ENCODE data around the gene TNFAIP8L1.

The TNFAIP8L1 gene

DNA sequence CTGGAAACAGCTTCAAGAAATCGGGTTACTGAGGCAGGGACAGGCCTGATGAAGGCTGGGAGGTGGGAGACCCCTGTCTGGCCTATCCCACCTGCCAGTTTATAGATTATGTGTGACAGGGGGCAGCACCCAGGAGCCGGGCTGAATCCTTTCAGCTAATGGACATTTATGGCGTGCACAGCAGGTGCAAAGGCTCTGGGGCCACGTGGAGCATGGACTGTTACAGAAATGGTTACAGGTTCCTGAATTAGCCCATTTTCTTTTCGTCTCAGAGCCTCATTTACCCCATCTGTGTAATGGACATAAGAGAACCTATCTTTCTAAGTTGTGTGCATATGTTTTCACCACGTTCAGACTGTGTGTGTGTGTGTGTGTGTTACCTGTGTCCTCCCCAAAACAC, 34.4 kb upstream of the TNFAIP8L1 start:
- TF ChIP-seq POLR2A (IDR thresholded peaks at IDR 0.05; ENCODE audit: extremely low read depth, insufficient read length) (no peak), MYC (IDR thresholded peaks at IDR 0.05; ENCODE audit: low read depth, low read length) (no peak), MAX (IDR thresholded peaks at IDR 0.05; ENCODE audit: low read depth, low read length) (no peak)
- TF ChIP-seq, protein P1, sequence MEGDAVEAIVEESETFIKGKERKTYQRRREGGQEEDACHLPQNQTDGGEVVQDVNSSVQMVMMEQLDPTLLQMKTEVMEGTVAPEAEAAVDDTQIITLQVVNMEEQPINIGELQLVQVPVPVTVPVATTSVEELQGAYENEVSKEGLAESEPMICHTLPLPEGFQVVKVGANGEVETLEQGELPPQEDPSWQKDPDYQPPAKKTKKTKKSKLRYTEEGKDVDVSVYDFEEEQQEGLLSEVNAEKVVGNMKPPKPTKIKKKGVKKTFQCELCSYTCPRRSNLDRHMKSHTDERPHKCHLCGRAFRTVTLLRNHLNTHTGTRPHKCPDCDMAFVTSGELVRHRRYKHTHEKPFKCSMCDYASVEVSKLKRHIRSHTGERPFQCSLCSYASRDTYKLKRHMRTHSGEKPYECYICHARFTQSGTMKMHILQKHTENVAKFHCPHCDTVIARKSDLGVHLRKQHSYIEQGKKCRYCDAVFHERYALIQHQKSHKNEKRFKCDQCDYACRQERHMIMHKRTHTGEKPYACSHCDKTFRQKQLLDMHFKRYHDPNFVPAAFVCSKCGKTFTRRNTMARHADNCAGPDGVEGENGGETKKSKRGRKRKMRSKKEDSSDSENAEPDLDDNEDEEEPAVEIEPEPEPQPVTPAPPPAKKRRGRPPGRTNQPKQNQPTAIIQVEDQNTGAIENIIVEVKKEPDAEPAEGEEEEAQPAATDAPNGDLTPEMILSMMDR (IDR thresholded peaks at IDR 0.05; ENCODE audit: low read depth, low read length), result no peak
- H3K4me3 ChIP-seq (ENCODE audit: low read depth, low read length), result no peak overlapping the region
- DNase-seq (ENCODE audit: low read depth), result no peak

DNA sequence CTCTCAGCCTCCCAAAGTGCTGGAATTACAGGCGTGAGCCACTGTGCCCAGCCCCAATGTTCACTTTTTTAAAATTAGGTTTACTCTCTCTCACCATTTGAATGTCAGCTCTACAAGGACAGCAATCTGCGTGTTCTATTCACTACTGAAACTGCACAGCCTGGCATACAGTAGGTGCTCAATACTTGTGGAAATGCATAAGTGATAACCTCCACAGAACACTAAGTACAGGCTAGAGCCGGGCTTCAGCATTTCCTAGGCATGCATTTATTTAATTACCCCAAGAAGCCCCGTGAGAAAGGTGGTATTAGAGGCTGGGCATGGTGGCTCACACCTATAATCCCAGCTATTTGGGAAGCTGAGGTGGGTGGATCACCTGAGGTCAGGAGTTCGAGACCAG, 33.1 kb upstream of the TNFAIP8L1 start:
- H3K4me3 ChIP-seq (ENCODE audit: low read depth, low read length), result no peak overlapping the region
- no peak for DNase-seq (ENCODE audit: low read depth)
- TF ChIP-seq, protein P1 (IDR thresholded peaks at IDR 0.05; ENCODE audit: low read depth, low read length), result no peak
- TF ChIP-seq POLR2A (IDR thresholded peaks at IDR 0.05; ENCODE audit: extremely low read depth, insufficient read length) (no peak), MAX (IDR thresholded peaks at IDR 0.05; ENCODE audit: low read depth, low read length) (no peak), MYC (IDR thresholded peaks at IDR 0.05; ENCODE audit: low read depth, low read length) (no peak)

DNA sequence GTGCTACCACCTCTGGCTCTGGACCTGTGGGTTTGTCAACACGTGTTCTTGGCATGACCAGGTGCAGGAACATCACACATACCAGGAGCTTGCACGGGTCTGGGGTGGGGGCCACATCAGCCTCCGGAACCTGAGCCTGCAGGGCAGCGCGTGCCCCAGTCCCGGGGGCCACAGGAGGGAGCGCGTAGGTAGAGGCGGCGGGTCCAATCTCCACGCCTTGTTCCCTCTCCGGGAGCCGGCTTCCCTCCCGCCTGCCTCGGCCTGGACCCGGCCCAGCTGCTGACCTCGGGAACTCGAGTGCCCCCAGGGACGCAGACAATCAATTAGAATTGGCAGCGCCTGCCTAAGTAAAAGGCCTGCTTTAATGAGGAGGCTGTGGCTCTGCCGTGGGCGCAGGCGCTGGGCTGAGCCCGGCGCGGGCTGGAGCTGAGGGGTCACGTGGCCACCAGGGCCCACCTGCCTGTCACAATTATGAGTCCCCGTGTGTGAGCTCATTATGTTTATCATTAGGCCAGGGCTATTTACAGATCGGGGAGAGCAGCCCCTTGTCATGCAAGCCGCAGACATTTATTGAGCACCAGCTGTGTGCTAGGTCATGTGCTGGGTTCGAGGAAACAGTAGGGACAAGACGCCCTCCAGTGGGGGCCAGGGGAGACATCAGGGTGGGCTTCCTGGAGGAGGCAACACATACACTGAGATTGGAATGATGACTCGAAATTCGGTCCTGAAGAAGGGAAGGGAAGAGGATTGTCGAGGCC, 32.2 kb upstream of the TNFAIP8L1 start:
- DNase-seq (ENCODE audit: low read depth), result no peak
- no peak overlapping the region for H3K4me3 ChIP-seq (ENCODE audit: low read depth, low read length)
- TF ChIP-seq, protein P1 (IDR thresholded peaks at IDR 0.05; ENCODE audit: low read depth, low read length), result no peak
- TF ChIP-seq MAX (IDR thresholded peaks at IDR 0.05; ENCODE audit: low read depth, low read length) (no peak), MYC (IDR thresholded peaks at IDR 0.05; ENCODE audit: low read depth, low read length) (no peak), POLR2A (IDR thresholded peaks at IDR 0.05; ENCODE audit: extremely low read depth, insufficient read length) (no peak)

- TF ChIP-seq POLR2A (IDR thresholded peaks at IDR 0.05; ENCODE audit: extremely low read depth, insufficient read length) (no peak), MAX (IDR thresholded peaks at IDR 0.05; ENCODE audit: low read depth, low read length) (no peak), MYC (IDR thresholded peaks at IDR 0.05; ENCODE audit: low read depth, low read length) (no peak)
- TF ChIP-seq, protein P1 (IDR thresholded peaks at IDR 0.05; ENCODE audit: low read depth, low read length), result no peak
- no peak overlapping the region for H3K4me3 ChIP-seq (ENCODE audit: low read depth, low read length)
- peak; percentile 92 for DNase-seq (ENCODE audit: low read depth)
Observed at GRCh38 chr19:4609878-4610511, 29.3 kb upstream of the TNFAIP8L1 start.

DNA sequence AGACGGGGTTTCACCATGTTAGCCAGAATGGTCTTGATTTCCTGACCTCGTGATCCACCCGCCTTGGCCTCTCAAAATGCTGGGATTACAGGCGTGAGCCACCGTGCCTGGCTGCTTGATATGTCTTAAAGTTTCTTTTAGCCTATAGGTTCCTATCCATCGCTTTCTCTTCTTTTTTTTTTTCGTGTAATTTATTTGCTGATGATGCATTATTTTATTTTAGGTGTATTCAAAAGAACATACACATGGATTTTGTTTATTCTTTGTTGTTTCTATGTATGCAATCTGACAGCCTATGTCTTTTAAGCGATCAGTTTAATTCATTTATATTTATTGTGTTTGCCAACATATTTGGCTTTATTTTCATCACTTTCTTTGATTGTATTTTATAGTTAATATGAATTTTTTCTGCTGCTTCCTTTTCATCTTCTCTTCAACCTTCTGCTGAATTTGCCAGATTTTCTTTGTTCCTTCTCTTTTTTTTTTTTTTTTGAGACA, 26.0 kb upstream of the TNFAIP8L1 start:
- no peak overlapping the region for H3K4me3 ChIP-seq (ENCODE audit: low read depth, low read length)

More for the DNA sequence above, 26.0 kb upstream of the TNFAIP8L1 start:
- DNase-seq (ENCODE audit: low read depth), result no peak
- TF ChIP-seq MYC (IDR thresholded peaks at IDR 0.05; ENCODE audit: low read depth, low read length) (no peak), POLR2A (IDR thresholded peaks at IDR 0.05; ENCODE audit: extremely low read depth, insufficient read length) (no peak), MAX (IDR thresholded peaks at IDR 0.05; ENCODE audit: low read depth, low read length) (no peak)
- TF ChIP-seq, protein P1 (IDR thresholded peaks at IDR 0.05; ENCODE audit: low read depth, low read length), result no peak
